Stimulated activated CD8-positive, alpha-beta memory T cell treated with anti-CD3 and anti-CD28 coated beads, Interleukin-2, amount 100 ng/mL, for 1 hour (primary cell): ENCODE results near the gene PLXNC1.

Source experiments
- DNase-seq, 2 donors: peaks; one replicate each; pipeline ENCODE4 v3.0.0-alpha.2; 2020; ENCODE audit warnings: low read depth in 2 of 2

PLXNC1 gene

GRCh38 chr12:94204499-94205247, 56.3 kb downstream of the PLXNC1 start:
- no peak for DNase-seq

- DNase-seq: no peak
Measured at GRCh38 chr12:94205822-94206221, 57.4 kb downstream of the PLXNC1 start.

DNA sequence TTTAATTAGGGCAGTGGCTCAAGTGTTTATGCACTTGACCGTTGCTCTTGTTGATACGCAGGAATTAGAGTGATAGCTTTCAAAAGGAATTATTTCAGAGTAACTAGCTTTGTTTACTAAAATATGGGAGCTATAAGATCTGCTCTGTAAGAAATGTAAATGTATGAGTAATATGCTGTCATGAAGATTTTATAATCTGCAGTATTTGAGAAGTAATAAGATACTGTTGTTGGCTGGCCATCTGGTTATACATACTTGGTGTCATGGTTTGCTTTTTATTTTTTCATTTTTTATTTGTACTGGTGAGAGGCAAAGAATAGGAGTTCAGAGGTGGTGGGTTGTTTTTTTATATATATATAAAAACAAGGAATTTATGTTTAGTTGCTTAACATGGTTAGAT, 58.5 kb downstream of the PLXNC1 start:
- DNase-seq: no peak

GRCh38 chr12:94207467-94207848, 59.1 kb downstream of the PLXNC1 start:
- DNase-seq: no peak

GRCh38 chr12:94207849-94208621, 59.7 kb downstream of the PLXNC1 start:
- no peak for DNase-seq

- no peak for DNase-seq
Measured at GRCh38 chr12:94208622-94208966, 60.2 kb downstream of the PLXNC1 start.

- no peak for DNase-seq
Measured at GRCh38 chr12:94209240-94209639, 60.9 kb downstream of the PLXNC1 start.

- no peak for DNase-seq
Measured at GRCh38 chr12:94211021-94211420, 62.6 kb downstream of the PLXNC1 start.

DNA sequence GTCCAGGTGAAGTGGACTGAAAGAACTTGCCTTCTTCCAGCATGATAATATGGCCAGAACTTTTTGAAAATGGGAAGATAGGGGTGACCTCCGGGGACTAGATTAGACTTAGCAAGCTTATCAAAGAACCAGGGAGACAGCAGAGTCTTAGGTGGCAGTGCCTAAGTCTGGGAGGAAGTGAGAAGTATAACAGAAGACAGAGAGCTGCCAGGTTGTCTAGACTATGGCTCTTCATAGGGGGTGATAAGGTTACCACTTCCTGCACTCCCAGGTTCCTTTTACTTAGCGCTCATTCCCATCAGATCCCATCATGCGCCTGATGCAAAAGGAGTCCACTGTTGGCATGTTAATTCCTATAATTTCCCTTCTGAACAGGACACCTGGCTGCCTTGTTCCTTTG, 69.9 kb downstream of the PLXNC1 start:
- DNase-seq: no peak

GRCh38 chr12:94219622-94220302, 71.4 kb downstream of the PLXNC1 start:
- no peak for DNase-seq

GRCh38 chr12:94220804-94221203, 72.4 kb downstream of the PLXNC1 start:
- DNase-seq: no peak

DNA sequence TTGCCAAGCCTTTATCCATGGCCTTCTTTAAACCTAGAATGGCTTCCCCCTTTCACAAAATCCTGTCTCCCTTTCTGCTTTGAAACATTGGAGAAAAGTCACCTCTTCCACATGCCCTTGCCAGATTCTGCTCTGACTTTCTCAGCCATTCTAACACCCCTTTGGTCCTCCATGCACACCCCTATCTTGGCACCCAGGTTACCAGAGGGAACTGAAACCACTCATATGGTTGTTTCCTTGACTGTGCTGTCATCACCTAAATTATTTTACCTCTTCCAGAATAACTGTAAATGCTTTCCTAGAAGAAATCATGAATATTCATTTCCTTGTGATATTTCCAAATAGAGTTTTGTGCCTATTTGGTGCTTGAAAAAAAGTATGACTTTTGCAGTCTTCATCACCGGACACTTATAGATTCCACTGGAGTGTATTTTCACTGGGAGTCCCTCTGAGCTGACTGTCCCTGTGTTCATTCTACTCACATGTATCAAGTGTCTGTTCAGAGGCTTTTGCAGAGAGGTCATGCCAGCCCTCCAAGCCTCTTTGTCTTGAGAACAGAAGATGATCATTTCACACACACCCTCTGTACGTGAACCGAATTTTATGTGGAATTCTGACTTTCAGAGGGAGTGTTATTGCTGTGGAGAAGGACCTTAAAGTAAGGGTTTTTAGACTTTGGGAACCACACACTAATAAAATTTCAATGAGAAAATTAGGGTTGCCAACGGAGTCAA, 74.1 kb downstream of the PLXNC1 start:
- DNase-seq: no peak

GRCh38 chr12:94223842-94224241, 75.5 kb downstream of the PLXNC1 start:
- DNase-seq: no peak

DNA sequence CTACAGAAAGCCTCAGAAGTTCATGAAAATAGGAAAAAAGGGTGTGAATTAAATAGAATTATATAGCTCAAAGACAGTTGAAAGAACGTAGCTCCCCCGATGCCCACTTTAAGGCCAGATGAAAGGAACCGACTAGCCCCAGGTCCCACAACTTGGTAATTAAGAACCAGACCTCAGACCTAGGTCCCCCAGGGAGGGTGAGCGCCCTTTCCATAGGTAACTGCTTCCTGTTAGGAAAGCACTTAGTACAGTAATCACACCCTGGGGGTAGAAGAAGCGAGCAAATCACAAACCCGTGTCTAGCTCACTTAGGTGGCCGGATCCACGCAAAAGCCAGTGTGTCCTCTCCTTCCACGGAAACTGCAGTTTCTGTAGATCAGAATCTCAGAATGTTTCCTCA, 77.1 kb downstream of the PLXNC1 start:
- no peak for DNase-seq

- no peak for DNase-seq
Measured at GRCh38 chr12:94225947-94226630, 77.7 kb downstream of the PLXNC1 start.

DNA sequence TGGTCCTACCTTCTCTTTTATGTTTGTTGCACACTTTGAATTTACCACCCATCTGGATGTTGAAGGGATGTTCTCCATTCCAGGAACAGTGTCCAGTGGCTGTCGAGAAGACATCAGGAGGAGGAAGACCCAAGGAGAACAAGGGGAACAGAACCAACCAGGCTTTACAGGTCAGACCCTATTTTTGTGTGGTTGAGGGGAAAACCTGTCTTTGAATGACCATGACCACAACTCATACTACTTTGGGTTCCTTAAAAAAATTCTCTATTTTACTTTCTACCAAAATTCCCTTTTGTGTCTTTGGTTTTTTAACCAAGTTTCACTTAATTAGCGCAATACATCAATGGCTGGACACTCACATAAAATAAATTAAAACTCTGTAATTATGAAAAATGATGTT, 78.7 kb downstream of the PLXNC1 start:
- DNase-seq: no peak

- DNase-seq: no peak
Measured at GRCh38 chr12:94228488-94228907, 80.1 kb downstream of the PLXNC1 start.

DNA sequence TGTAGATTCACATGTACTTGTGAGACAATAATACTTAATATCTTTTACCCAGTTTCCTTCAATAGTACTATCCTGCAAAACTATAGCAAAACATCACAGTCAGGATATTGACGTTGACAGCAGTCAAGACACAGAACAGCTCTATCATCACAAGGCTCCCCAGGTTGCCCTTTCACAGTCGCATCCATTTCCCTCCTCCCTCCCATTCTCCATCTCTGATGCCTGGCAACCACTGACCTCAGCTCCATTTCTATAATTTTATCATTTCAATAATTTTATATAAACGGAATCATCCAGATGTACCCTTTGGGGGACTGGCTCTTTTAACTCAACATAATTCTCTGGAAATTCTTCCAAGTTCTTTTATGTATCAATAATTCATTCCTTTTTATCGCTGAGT, 81.5 kb downstream of the PLXNC1 start:
- DNase-seq: no peak

GRCh38 chr12:94230357-94230905, 82.1 kb downstream of the PLXNC1 start:
- no peak for DNase-seq

- DNase-seq: no peak
Measured at GRCh38 chr12:94231709-94232108, 83.3 kb downstream of the PLXNC1 start.

DNA sequence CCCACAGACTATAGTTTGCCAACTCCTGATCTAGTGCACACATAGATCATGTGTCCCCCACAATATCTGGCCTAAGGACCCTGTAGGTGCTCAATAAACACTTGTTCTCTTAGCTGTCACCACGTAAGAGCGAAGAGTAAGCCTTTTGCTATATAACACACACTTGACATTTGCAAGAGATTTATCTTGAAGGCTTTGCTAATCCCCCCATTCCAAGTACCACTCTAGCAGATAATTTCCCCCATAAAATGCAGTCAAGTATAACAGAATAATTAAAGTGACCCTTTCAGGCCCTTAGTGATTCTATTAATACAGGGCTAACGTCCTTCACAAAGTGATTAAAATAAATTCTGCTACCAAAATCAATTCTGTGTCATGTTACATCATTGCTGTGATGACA, 87.5 kb downstream of the PLXNC1 start:
- no peak for DNase-seq
